ENCODE measurements around the gene TULP1. TPM values are rescaled to one million over a fixed set of nuclear protein-coding genes. Genes with fewer than 3 reads are reported as not detected.

TULP1 gene
- total RNA-seq, 1 donor from 2014 or later: not detected

- no peak overlapping the region for H2AFZ ChIP-seq (ENCODE audit: low read depth, low read length)
- no peaks in the 10 kb centered on the region for H3K4me1 ChIP-seq (ENCODE audit: insufficient read depth, low read length)
- no peak overlapping the region for H3K9ac ChIP-seq (ENCODE audit: low read length)
- H3K36me3 Mint-ChIP-seq (ENCODE audit: low read depth, unreplicated experiment): peaks cover 13% of the 10 kb centered on the region
- H3K27me3 ChIP-seq (ENCODE audit: insufficient read depth, low read length): no peaks in the 10 kb centered on the region
- no peak overlapping the region for H3K4me2 ChIP-seq (ENCODE audit: low read length)
- H3K9me3 Mint-ChIP-seq (ENCODE audit: unreplicated experiment): peaks cover 2% of the 10 kb centered on the region
- H3K27ac ChIP-seq (ENCODE audit: low read depth, low read length): no peak overlapping the region
- H3K79me2 ChIP-seq (ENCODE audit: insufficient read depth, low read length): no peaks in the 10 kb centered on the region
- peaks cover 2% of the 10 kb centered on the region for H3K36me3 ChIP-seq (ENCODE audit: insufficient read depth, low read length)
- H3K4me3 ChIP-seq (ENCODE audit: insufficient read depth, low read depth, low read length): no peak overlapping the region
- H3K9me3 ChIP-seq (ENCODE audit: insufficient read depth, low read depth, low read length): no peaks in the 10 kb centered on the region
- H3K27ac Mint-ChIP-seq (ENCODE audit: unreplicated experiment): no peak overlapping the region
- no peaks in the 10 kb centered on the region for H3K4me1 Mint-ChIP-seq (ENCODE audit: low read depth, unreplicated experiment)
- no peak for TF ChIP-seq EZH2 (IDR thresholded peaks at IDR 0.05; ENCODE audit: insufficient read depth, low read length)
- no peak for TF ChIP-seq CTCF (IDR thresholded peaks at IDR 0.05; ENCODE audit: insufficient read depth, low read depth, low read length)
- DNase-seq (ENCODE audit: low read depth) (no peak), FAIRE-seq (no peak)
- H3K4me3 Mint-ChIP-seq (ENCODE audit: unreplicated experiment): peak overlapping the region; percentile 4
- no peaks in the 10 kb centered on the region for H3K27me3 Mint-ChIP-seq (ENCODE audit: low read depth, unreplicated experiment)
- no peaks in the 10 kb centered on the region for H4K20me1 ChIP-seq (ENCODE audit: insufficient read depth, low read length)
Observed at GRCh38 chr6:35461270-35461669, 51.4 kb downstream of the TULP1 start.

DNA sequence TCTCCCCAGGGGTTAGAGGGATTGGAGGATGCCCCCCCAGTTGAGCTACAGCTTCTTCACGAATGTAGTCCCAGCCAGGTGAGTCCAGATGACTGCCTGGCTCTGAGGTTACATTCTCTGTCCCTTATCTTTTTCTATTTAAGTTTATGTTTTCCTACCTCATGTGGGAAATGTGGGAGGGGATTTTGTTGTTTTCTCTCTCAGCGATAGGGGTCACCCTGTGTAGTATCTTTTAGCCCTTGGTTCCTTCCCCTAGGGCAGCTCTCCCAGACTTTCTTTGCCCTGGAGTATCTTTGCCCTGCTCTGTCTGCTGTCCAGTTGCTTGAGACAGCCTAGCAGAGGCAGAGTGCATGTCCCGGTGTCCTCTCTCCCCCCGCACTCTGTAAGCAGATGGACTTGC lies 54.8 kb downstream of the TULP1 start:
- peaks cover 7% of the 10 kb centered on the region for H3K4me1 ChIP-seq (ENCODE audit: insufficient read depth, low read length)
- no peak overlapping the region for H3K27ac ChIP-seq (ENCODE audit: low read depth, low read length)
- H3K4me3 ChIP-seq (ENCODE audit: insufficient read depth, low read depth, low read length): no peak overlapping the region
- H3K4me3 Mint-ChIP-seq (ENCODE audit: unreplicated experiment): no peak overlapping the region
- H3K27ac Mint-ChIP-seq (ENCODE audit: unreplicated experiment): no peak overlapping the region
- no peak overlapping the region for H3K9ac ChIP-seq (ENCODE audit: low read length)
- no peak overlapping the region for H2AFZ ChIP-seq (ENCODE audit: low read depth, low read length)
- H3K36me3 ChIP-seq (ENCODE audit: insufficient read depth, low read length): peaks cover 2% of the 10 kb centered on the region
- H3K4me2 ChIP-seq (ENCODE audit: low read length): no peak overlapping the region
- H3K9me3 ChIP-seq (ENCODE audit: insufficient read depth, low read depth, low read length): no peaks in the 10 kb centered on the region
- no peaks in the 10 kb centered on the region for H3K27me3 Mint-ChIP-seq (ENCODE audit: low read depth, unreplicated experiment)
- no peaks in the 10 kb centered on the region for H3K27me3 ChIP-seq (ENCODE audit: insufficient read depth, low read length)
- peaks cover 10% of the 10 kb centered on the region for H3K4me1 Mint-ChIP-seq (ENCODE audit: low read depth, unreplicated experiment)
- no peaks in the 10 kb centered on the region for H3K79me2 ChIP-seq (ENCODE audit: insufficient read depth, low read length)
- FAIRE-seq: no peak
- no peaks in the 10 kb centered on the region for H4K20me1 ChIP-seq (ENCODE audit: insufficient read depth, low read length)
- TF ChIP-seq EZH2 (IDR thresholded peaks at IDR 0.05; ENCODE audit: insufficient read depth, low read length): no peak
- TF ChIP-seq CTCF (IDR thresholded peaks at IDR 0.05; ENCODE audit: insufficient read depth, low read depth, low read length): no peak
- H3K36me3 Mint-ChIP-seq (ENCODE audit: low read depth, unreplicated experiment): peaks cover 11% of the 10 kb centered on the region
- no peak for DNase-seq (ENCODE audit: low read depth)
- no peaks in the 10 kb centered on the region for H3K9me3 Mint-ChIP-seq (ENCODE audit: unreplicated experiment)

GRCh38 chr6:35454391-35455110 lies 58.1 kb downstream of the TULP1 start:
- H3K4me3 Mint-ChIP-seq (ENCODE audit: unreplicated experiment): peak overlapping the region; percentile 5
- DNase-seq (ENCODE audit: low read depth) (no peak), FAIRE-seq (no peak)
- H3K27ac Mint-ChIP-seq (ENCODE audit: unreplicated experiment): no peak overlapping the region
- H3K27me3 ChIP-seq (ENCODE audit: insufficient read depth, low read length): no peaks in the 10 kb centered on the region
- no peaks in the 10 kb centered on the region for H3K79me2 ChIP-seq (ENCODE audit: insufficient read depth, low read length)
- no peak overlapping the region for H3K4me3 ChIP-seq (ENCODE audit: insufficient read depth, low read depth, low read length)
- no peaks in the 10 kb centered on the region for H4K20me1 ChIP-seq (ENCODE audit: insufficient read depth, low read length)
- H3K27ac ChIP-seq (ENCODE audit: low read depth, low read length): no peak overlapping the region
- H3K4me1 Mint-ChIP-seq (ENCODE audit: low read depth, unreplicated experiment): peaks cover 10% of the 10 kb centered on the region
- H3K9me3 ChIP-seq (ENCODE audit: insufficient read depth, low read depth, low read length): no peaks in the 10 kb centered on the region
- H3K4me1 ChIP-seq (ENCODE audit: insufficient read depth, low read length): peaks cover 16% of the 10 kb centered on the region
- no peaks in the 10 kb centered on the region for H3K9me3 Mint-ChIP-seq (ENCODE audit: unreplicated experiment)
- H3K27me3 Mint-ChIP-seq (ENCODE audit: low read depth, unreplicated experiment): peaks cover 11% of the 10 kb centered on the region
- H3K4me2 ChIP-seq (ENCODE audit: low read length): no peak overlapping the region
- H3K9ac ChIP-seq (ENCODE audit: low read length): no peak overlapping the region
- H2AFZ ChIP-seq (ENCODE audit: low read depth, low read length): no peak overlapping the region
- peaks cover 11% of the 10 kb centered on the region for H3K36me3 Mint-ChIP-seq (ENCODE audit: low read depth, unreplicated experiment)
- no peaks in the 10 kb centered on the region for H3K36me3 ChIP-seq (ENCODE audit: insufficient read depth, low read length)
- TF ChIP-seq EZH2 (IDR thresholded peaks at IDR 0.05; ENCODE audit: insufficient read depth, low read length): no peak
- no peak for TF ChIP-seq CTCF (IDR thresholded peaks at IDR 0.05; ENCODE audit: insufficient read depth, low read depth, low read length)

Data from astrocyte (in vitro differentiated cells and primary cell).